ENCODE measurements around the gene SPINK14. TPM values are rescaled to one million over a fixed set of nuclear protein-coding genes. Genes with fewer than 3 reads are reported as not detected.
A peak's percentile ranks its signal among the peaks of the same experiment; 100 is the strongest.

SPINK14 gene
- total RNA-seq, 1 donor from 2014 or later = not detected

GRCh38 chr5:148163345-148163744, 5.0 kb upstream of the SPINK14 start:
- Histone ChIP-seq H4K20me1 (ENCODE audit: low read depth) (no peaks in the 10 kb centered on the region), H3K36me3 (no peaks in the 10 kb centered on the region), H3K4me2 (no peak overlapping the region), H2AFZ (replicated peaks) (no peak overlapping the region), H3F3A (ENCODE audit: low read depth) (no peaks in the 10 kb centered on the region), H3K27me3 (no peaks in the 10 kb centered on the region), H3K27ac (no peak overlapping the region), H3K4me3 (no peak overlapping the region), H3K79me2 (ENCODE audit: low read depth) (no peaks in the 10 kb centered on the region), H3K4me1 (no peaks in the 10 kb centered on the region), H3K9ac (no peak overlapping the region), H3K9me3 (ENCODE audit: low read depth) (no peaks in the 10 kb centered on the region)
- no peaks in the 10 kb centered on the region for H3K36me3 Mint-ChIP-seq
- TF ChIP-seq EZH2phosphoT487 (IDR thresholded peaks at IDR 0.05) = no peak
- TF ChIP-seq EZH2 (IDR thresholded peaks at IDR 0.05) = no peak
- H3K27ac Mint-ChIP-seq = no peak overlapping the region
- H3K4me3 Mint-ChIP-seq = no peak overlapping the region
- peaks cover 4% of the 10 kb centered on the region for H3K27me3 Mint-ChIP-seq (ENCODE audit: insufficient read depth, low read depth)
- H3K4me1 Mint-ChIP-seq = no peaks in the 10 kb centered on the region
- H3K9me3 Mint-ChIP-seq = peaks cover 6% of the 10 kb centered on the region
- DNase-seq (ENCODE audit: low spot score) = no peak

- DNase-seq (ENCODE audit: low spot score) = no peak
- Histone ChIP-seq H3K9ac (no peak overlapping the region), H3K4me2 (no peak overlapping the region), H3K79me2 (ENCODE audit: low read depth) (no peaks in the 10 kb centered on the region), H3K9me3 (ENCODE audit: low read depth) (no peaks in the 10 kb centered on the region), H3K36me3 (no peaks in the 10 kb centered on the region), H3K4me3 (no peak overlapping the region), H4K20me1 (ENCODE audit: low read depth) (no peaks in the 10 kb centered on the region), H3K27ac (no peak overlapping the region), H3F3A (ENCODE audit: low read depth) (no peaks in the 10 kb centered on the region), H3K27me3 (no peaks in the 10 kb centered on the region), H3K4me1 (no peaks in the 10 kb centered on the region), H2AFZ (replicated peaks) (no peak overlapping the region)
- peaks cover 9% of the 10 kb centered on the region for H3K27me3 Mint-ChIP-seq (ENCODE audit: insufficient read depth, low read depth)
- no peak for TF ChIP-seq EZH2 (IDR thresholded peaks at IDR 0.05)
- no peak for TF ChIP-seq CTCF (IDR thresholded peaks at IDR 0.05)
- no peak for TF ChIP-seq EZH2phosphoT487 (IDR thresholded peaks at IDR 0.05)
- no peaks in the 10 kb centered on the region for H3K4me1 Mint-ChIP-seq
- H3K27ac Mint-ChIP-seq = no peak overlapping the region
- H3K4me3 Mint-ChIP-seq = no peak overlapping the region
- H3K36me3 Mint-ChIP-seq = no peaks in the 10 kb centered on the region
- peaks cover 6% of the 10 kb centered on the region for H3K9me3 Mint-ChIP-seq
These were observed 1.6 kb upstream of the SPINK14 start for GRCh38 chr5:148166550-148167283.

GRCh38 chr5:148172377-148172776, 4.0 kb downstream of the SPINK14 start:
- Histone ChIP-seq H3K27ac (no peak overlapping the region), H3K9ac (no peak overlapping the region), H3K4me3 (no peak overlapping the region), H3K36me3 (no peaks in the 10 kb centered on the region), H3K79me2 (ENCODE audit: low read depth) (no peaks in the 10 kb centered on the region), H4K20me1 (ENCODE audit: low read depth) (no peaks in the 10 kb centered on the region), H3K27me3 (no peaks in the 10 kb centered on the region), H3K4me2 (no peak overlapping the region), H3F3A (ENCODE audit: low read depth) (peaks cover 9% of the 10 kb centered on the region), H3K4me1 (peaks cover 12% of the 10 kb centered on the region), H2AFZ (replicated peaks) (no peak overlapping the region), H3K9me3 (ENCODE audit: low read depth) (no peaks in the 10 kb centered on the region)
- no peak for DNase-seq (ENCODE audit: low spot score)
- Mint-ChIP-seq H3K4me1 (peaks cover 5% of the 10 kb centered on the region), H3K4me3 (no peak overlapping the region), H3K36me3 (no peaks in the 10 kb centered on the region), H3K9me3 (no peaks in the 10 kb centered on the region), H3K27me3 (ENCODE audit: insufficient read depth, low read depth) (peaks cover 7% of the 10 kb centered on the region), H3K27ac (no peak overlapping the region)
- TF ChIP-seq EZH2phosphoT487 (IDR thresholded peaks at IDR 0.05) (no peak), CTCF (IDR thresholded peaks at IDR 0.05) (no peak), EZH2 (IDR thresholded peaks at IDR 0.05) (no peak)

DNA sequence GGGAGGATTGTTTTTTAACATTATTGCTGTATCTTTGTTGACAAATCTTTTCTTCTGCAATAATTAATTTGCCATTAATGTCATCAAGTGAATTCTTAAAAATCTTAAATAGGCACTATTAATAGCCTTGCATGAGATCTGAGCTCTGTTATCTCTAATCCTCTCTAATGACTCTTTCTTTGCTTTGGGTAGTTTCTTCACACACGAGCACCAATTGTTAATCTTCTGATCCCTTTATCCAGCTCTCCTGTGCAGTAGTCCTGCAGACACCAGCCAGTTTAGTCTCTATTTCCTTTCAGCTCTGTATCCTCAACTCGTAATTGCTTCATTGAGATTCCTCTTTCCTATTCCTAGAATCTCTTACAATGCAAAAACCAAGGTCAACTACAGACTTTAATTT, 8.1 kb downstream of the SPINK14 start:
- Mint-ChIP-seq H3K27me3 (ENCODE audit: insufficient read depth, low read depth) (peaks cover 2% of the 10 kb centered on the region), H3K4me3 (no peak overlapping the region), H3K36me3 (no peaks in the 10 kb centered on the region), H3K9me3 (no peaks in the 10 kb centered on the region), H3K27ac (no peak overlapping the region), H3K4me1 (peaks cover 5% of the 10 kb centered on the region)
- no peaks in the 10 kb centered on the region for H3K27me3 ChIP-seq
- TF ChIP-seq EZH2phosphoT487 (IDR thresholded peaks at IDR 0.05) (peak; percentile 58), EZH2 (IDR thresholded peaks at IDR 0.05) (no peak), CTCF (IDR thresholded peaks at IDR 0.05) (no peak)
- H3K9me3 ChIP-seq (ENCODE audit: low read depth) = no peaks in the 10 kb centered on the region
- H3K4me2 ChIP-seq = no peak overlapping the region
- H3K27ac ChIP-seq = no peak overlapping the region
- no peaks in the 10 kb centered on the region for H3K79me2 ChIP-seq (ENCODE audit: low read depth)
- H3F3A ChIP-seq (ENCODE audit: low read depth) = peaks cover 9% of the 10 kb centered on the region
- H3K4me3 ChIP-seq = no peak overlapping the region
- H3K9ac ChIP-seq = no peak overlapping the region
- no peaks in the 10 kb centered on the region for H3K36me3 ChIP-seq
- H2AFZ ChIP-seq (replicated peaks) = no peak overlapping the region
- DNase-seq (ENCODE audit: low spot score) = peak; percentile 55
- H4K20me1 ChIP-seq (ENCODE audit: low read depth) = no peaks in the 10 kb centered on the region
- peaks cover 12% of the 10 kb centered on the region for H3K4me1 ChIP-seq
